ENCODE data around the gene HERC3.

- TF ChIP-seq CTCF (IDR thresholded peaks at IDR 0.05; ENCODE audit: insufficient read depth, low read depth, low read length) = no peak
- no peak for TF ChIP-seq EZH2 (IDR thresholded peaks at IDR 0.05; ENCODE audit: insufficient read depth, low read length)
Observed at GRCh38 chr4:88725986-88726385, 133.7 kb downstream of the HERC3 start.
